RPMI8226 (cell line): ENCODE measurements around the gene AMZ1.

Source experiments
- DNase-seq: peaks from one replicate; pipeline ENCODE4 v3.0.0-alpha.2; 2015

The AMZ1 gene

GRCh38 chr7:2651847-2652735 lies 35.9 kb upstream of the AMZ1 start:
- no peak for DNase-seq

GRCh38 chr7:2652736-2653060 lies 35.3 kb upstream of the AMZ1 start:
- no peak for DNase-seq

- no peak for DNase-seq
Observed at GRCh38 chr7:2654059-2654458, 33.9 kb upstream of the AMZ1 start.

- no peak for DNase-seq
Observed at GRCh38 chr7:2655870-2656614, 32.0 kb upstream of the AMZ1 start.

- no peak for DNase-seq
Observed at GRCh38 chr7:2657208-2657607, 30.8 kb upstream of the AMZ1 start.

- DNase-seq: no peak
Observed at GRCh38 chr7:2657920-2658671, 29.9 kb upstream of the AMZ1 start.

GRCh38 chr7:2658941-2659340 lies 29.1 kb upstream of the AMZ1 start:
- DNase-seq: no peak

- no peak for DNase-seq
Observed at GRCh38 chr7:2659556-2660358, 28.2 kb upstream of the AMZ1 start.

GRCh38 chr7:2660359-2661095 lies 27.5 kb upstream of the AMZ1 start:
- DNase-seq: no peak

GRCh38 chr7:2661096-2661449 lies 26.9 kb upstream of the AMZ1 start:
- no peak for DNase-seq

- DNase-seq: no peak
Observed at GRCh38 chr7:2661602-2662272, 26.3 kb upstream of the AMZ1 start.

- DNase-seq: no peak
Observed at GRCh38 chr7:2662273-2663120, 25.5 kb upstream of the AMZ1 start.

- no peak for DNase-seq
Observed at GRCh38 chr7:2663121-2663886, 24.7 kb upstream of the AMZ1 start.

- DNase-seq: no peak
Observed at GRCh38 chr7:2663960-2664359, 24.0 kb upstream of the AMZ1 start.

- DNase-seq: no peak
Observed at GRCh38 chr7:2665359-2665791, 22.6 kb upstream of the AMZ1 start.

GRCh38 chr7:2666155-2666554 lies 21.8 kb upstream of the AMZ1 start:
- DNase-seq: no peak

- no peak for DNase-seq
Observed at GRCh38 chr7:2666588-2667250, 21.3 kb upstream of the AMZ1 start.

- DNase-seq: no peak
Observed at GRCh38 chr7:2667843-2668242, 20.2 kb upstream of the AMZ1 start.

GRCh38 chr7:2668401-2668800 lies 19.6 kb upstream of the AMZ1 start:
- DNase-seq: no peak
